ENCODE data around the gene METTL17.

Gene METTL17

DNA sequence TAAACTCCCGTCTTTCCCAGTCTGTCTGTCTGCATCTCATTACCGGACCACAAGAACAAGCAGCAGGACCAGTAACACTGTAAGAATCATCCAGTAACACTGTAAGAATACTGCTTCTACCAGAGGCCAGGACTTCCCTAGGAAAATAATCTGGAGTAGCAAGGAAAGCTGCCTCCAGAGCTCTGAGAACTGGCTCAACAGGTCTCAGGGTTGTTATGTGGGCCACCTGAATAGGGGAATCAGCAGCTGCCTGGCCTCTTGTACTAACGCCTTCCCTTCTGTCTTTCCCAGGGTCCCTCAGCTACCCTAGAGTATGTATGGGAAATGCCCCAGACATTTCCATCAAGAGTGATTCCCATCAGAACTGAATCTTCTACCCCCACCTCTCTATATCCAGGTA lies 8.4 kb downstream of the METTL17 start:
- Histone ChIP-seq H3K36me3 (ENCODE audit: control insufficient read depth, insufficient read depth, low read length) (peaks cover 8% of the 10 kb centered on the region), H3K4me2 (ENCODE audit: low read length) (no peak overlapping the region), H3K23ac (ENCODE audit: low read length) (no peak overlapping the region), H3K4ac (ENCODE audit: low read depth, low read length) (no peak overlapping the region), H2BK15ac (replicated peaks; ENCODE audit: low read depth) (no peak overlapping the region), H3K56ac (ENCODE audit: low read length) (no peak overlapping the region), H4K8ac (ENCODE audit: low read depth, low read length) (no peak overlapping the region), H2BK120ac (ENCODE audit: low read depth, low read length) (no peak overlapping the region), H3K27ac (ENCODE audit: low read depth, low read length) (no peak overlapping the region), H2AK5ac (ENCODE audit: low read length) (no peak overlapping the region), H3K27me3 (ENCODE audit: insufficient read depth, low read length, poor library complexity) (no peaks in the 10 kb centered on the region), H4K5ac (ENCODE audit: low read length) (no peak overlapping the region), H3K79me2 (ENCODE audit: control insufficient read depth, insufficient read depth, low read length) (no peaks in the 10 kb centered on the region), H2BK5ac (ENCODE audit: low read length) (no peak overlapping the region), H3K79me1 (ENCODE audit: low read length) (no peaks in the 10 kb centered on the region), H3K18ac (ENCODE audit: low read length) (no peak overlapping the region), H3K4me3 (ENCODE audit: low read length) (no peak overlapping the region), H3K4me1 (ENCODE audit: control insufficient read depth, low read depth, low read length) (peaks cover 8% of the 10 kb centered on the region), H3K9ac (ENCODE audit: low read length) (no peak overlapping the region)
- no CpG with 5 or more reads among the region's 3 CpGs for WGBS (ENCODE audit: extremely low coverage, insufficient coverage, low lambda C conversion rate)
- DNase-seq: peak; percentile 27

DNA sequence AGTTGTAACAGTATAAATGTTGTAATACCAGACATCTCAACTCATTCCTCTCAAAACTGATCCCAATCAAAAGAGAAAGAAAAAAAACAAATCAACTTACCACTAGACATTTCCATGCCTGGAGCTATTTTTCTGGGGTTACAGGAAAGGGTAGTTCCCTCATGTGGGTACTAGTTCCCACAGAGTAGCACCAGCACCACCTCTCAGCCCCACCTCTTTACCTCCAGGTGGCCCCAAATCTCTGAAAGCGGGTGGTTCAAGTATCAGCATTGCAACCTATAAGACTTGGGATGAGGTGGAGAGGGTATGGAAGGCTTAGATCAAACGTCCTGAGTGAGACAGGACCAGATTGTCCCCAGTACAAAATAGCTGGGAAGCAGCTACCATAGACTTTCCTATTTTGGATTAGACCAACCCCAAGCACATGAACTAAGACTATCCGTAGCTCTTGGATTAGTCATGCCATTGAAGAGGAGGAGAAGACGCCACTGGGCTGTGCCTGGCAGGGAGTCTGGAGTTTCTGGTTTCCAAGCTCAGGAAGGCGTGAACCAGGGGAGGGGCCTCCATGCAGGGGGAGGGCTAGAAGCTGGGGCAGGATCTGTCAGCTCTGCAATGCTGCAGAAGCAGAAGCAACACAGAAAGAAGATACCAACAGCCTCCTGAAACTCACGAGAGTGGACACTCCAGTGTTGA lies 9.0 kb downstream of the METTL17 start, which contains the start of gene SLC39A2:
TSS of gene SLC39A2 (plus strand) at position 620 of the 693 bp plus-strand sequence. CDS start 154 bp downstream, outside the sequence.
- Histone ChIP-seq H3K79me2 (ENCODE audit: control insufficient read depth, insufficient read depth, low read length) (no peaks in the 10 kb centered on the region), H2BK15ac (replicated peaks; ENCODE audit: low read depth) (no peak within 1 kb of the TSS), H3K36me3 (ENCODE audit: control insufficient read depth, insufficient read depth, low read length) (peaks cover 8% of the 10 kb centered on the region), H3K79me1 (ENCODE audit: low read length) (no peaks in the 10 kb centered on the region), H4K5ac (ENCODE audit: low read length) (no peak within 1 kb of the TSS), H2BK120ac (ENCODE audit: low read depth, low read length) (no peak within 1 kb of the TSS), H3K27me3 (ENCODE audit: insufficient read depth, low read length, poor library complexity) (no peaks in the 10 kb centered on the region), H3K27ac (ENCODE audit: low read depth, low read length) (no peak within 1 kb of the TSS), H3K23ac (ENCODE audit: low read length) (no peak within 1 kb of the TSS), H3K9ac (ENCODE audit: low read length) (peak within 1 kb of the TSS; percentile 32), H2AK5ac (ENCODE audit: low read length) (no peak within 1 kb of the TSS), H4K8ac (ENCODE audit: low read depth, low read length) (no peak within 1 kb of the TSS), H3K4me3 (ENCODE audit: low read length) (no peak within 1 kb of the TSS), H3K56ac (ENCODE audit: low read length) (no peak within 1 kb of the TSS), H2BK5ac (ENCODE audit: low read length) (no peak within 1 kb of the TSS), H3K18ac (ENCODE audit: low read length) (no peak within 1 kb of the TSS), H3K4me1 (ENCODE audit: control insufficient read depth, low read depth, low read length) (peaks cover 8% of the 10 kb centered on the region), H3K4ac (ENCODE audit: low read depth, low read length) (no peak within 1 kb of the TSS), H3K4me2 (ENCODE audit: low read length) (no peak within 1 kb of the TSS)
- DNase-seq: peak; percentile 90
- no CpG with 5 or more reads among the region's 6 CpGs for WGBS (ENCODE audit: extremely low coverage, insufficient coverage, low lambda C conversion rate)

DNA sequence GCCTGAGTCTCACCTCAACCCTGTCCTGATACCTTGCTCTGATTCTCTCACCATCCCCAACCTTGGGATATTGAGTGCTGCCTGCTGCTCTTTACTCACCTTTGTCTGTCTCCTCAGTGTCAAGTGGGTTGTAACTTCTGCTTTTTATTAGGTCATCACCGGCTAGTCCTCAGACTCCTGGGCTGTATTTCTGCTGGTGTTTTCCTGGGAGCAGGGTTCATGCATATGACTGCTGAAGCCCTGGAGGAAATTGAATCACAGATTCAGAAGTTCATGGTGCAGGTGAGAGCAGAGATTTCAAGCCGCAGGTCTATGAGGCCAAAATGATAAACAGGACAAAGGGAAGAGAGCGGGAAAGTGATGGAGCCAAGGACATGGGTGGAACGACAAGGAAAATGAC lies 9.8 kb downstream of the METTL17 start:
- no CpG with 5 or more reads among the region's 4 CpGs for WGBS (ENCODE audit: extremely low coverage, insufficient coverage, low lambda C conversion rate)
- no peak overlapping the region for H3K18ac ChIP-seq (ENCODE audit: low read length)
- no peak overlapping the region for H4K5ac ChIP-seq (ENCODE audit: low read length)
- H3K23ac ChIP-seq (ENCODE audit: low read length): no peak overlapping the region
- H3K27ac ChIP-seq (ENCODE audit: low read depth, low read length): no peak overlapping the region
- no peak for DNase-seq
- no peak overlapping the region for H3K4me2 ChIP-seq (ENCODE audit: low read length)
- no peak overlapping the region for H2BK15ac ChIP-seq (replicated peaks; ENCODE audit: low read depth)
- H3K4ac ChIP-seq (ENCODE audit: low read depth, low read length): no peak overlapping the region
- peaks cover 8% of the 10 kb centered on the region for H3K4me1 ChIP-seq (ENCODE audit: control insufficient read depth, low read depth, low read length)
- no peaks in the 10 kb centered on the region for H3K79me2 ChIP-seq (ENCODE audit: control insufficient read depth, insufficient read depth, low read length)
- H3K4me3 ChIP-seq (ENCODE audit: low read length): no peak overlapping the region
- H2BK5ac ChIP-seq (ENCODE audit: low read length): no peak overlapping the region
- H2BK120ac ChIP-seq (ENCODE audit: low read depth, low read length): no peak overlapping the region
- H3K79me1 ChIP-seq (ENCODE audit: low read length): no peaks in the 10 kb centered on the region
- H2AK5ac ChIP-seq (ENCODE audit: low read length): no peak overlapping the region
- H3K56ac ChIP-seq (ENCODE audit: low read length): no peak overlapping the region
- no peaks in the 10 kb centered on the region for H3K27me3 ChIP-seq (ENCODE audit: insufficient read depth, low read length, poor library complexity)
- H3K36me3 ChIP-seq (ENCODE audit: control insufficient read depth, insufficient read depth, low read length): peaks cover 7% of the 10 kb centered on the region
- no peak overlapping the region for H4K8ac ChIP-seq (ENCODE audit: low read depth, low read length)
- H3K9ac ChIP-seq (ENCODE audit: low read length): peak overlapping the region; percentile 32

DNA sequence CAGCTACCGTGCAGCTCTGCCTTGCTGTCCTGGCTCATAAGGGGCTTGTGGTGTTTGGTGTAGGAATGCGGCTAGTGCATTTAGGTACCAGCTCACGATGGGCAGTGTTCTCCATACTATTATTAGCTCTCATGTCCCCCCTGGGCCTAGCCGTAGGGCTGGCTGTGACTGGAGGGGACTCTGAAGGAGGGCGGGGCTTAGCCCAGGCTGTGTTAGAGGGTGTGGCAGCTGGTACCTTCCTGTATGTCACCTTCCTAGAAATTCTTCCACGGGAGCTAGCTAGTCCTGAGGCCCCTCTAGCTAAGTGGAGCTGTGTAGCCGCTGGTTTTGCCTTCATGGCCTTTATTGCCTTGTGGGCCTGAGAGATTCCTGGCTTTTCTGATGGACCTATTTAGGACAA lies 11.4 kb downstream of the METTL17 start:
- no peak overlapping the region for H3K4me3 ChIP-seq (ENCODE audit: low read length)
- H2BK15ac ChIP-seq (replicated peaks; ENCODE audit: low read depth): no peak overlapping the region
- no peak overlapping the region for H4K8ac ChIP-seq (ENCODE audit: low read depth, low read length)
- H3K23ac ChIP-seq (ENCODE audit: low read length): no peak overlapping the region
- H3K4ac ChIP-seq (ENCODE audit: low read depth, low read length): no peak overlapping the region
- no CpG with 5 or more reads among the region's 7 CpGs for WGBS (ENCODE audit: extremely low coverage, insufficient coverage, low lambda C conversion rate)
- H3K4me2 ChIP-seq (ENCODE audit: low read length): no peak overlapping the region
- no peak overlapping the region for H3K18ac ChIP-seq (ENCODE audit: low read length)
- peaks cover 1% of the 10 kb centered on the region for H3K36me3 ChIP-seq (ENCODE audit: control insufficient read depth, insufficient read depth, low read length)
- H3K79me1 ChIP-seq (ENCODE audit: low read length): no peaks in the 10 kb centered on the region
- peak overlapping the region; percentile 2 for H3K56ac ChIP-seq (ENCODE audit: low read length)
- H2AK5ac ChIP-seq (ENCODE audit: low read length): no peak overlapping the region
- peaks cover 8% of the 10 kb centered on the region for H3K4me1 ChIP-seq (ENCODE audit: control insufficient read depth, low read depth, low read length)
- H3K9ac ChIP-seq (ENCODE audit: low read length): no peak overlapping the region
- H3K27me3 ChIP-seq (ENCODE audit: insufficient read depth, low read length, poor library complexity): no peaks in the 10 kb centered on the region
- H2BK5ac ChIP-seq (ENCODE audit: low read length): no peak overlapping the region
- H3K27ac ChIP-seq (ENCODE audit: low read depth, low read length): no peak overlapping the region
- H3K79me2 ChIP-seq (ENCODE audit: control insufficient read depth, insufficient read depth, low read length): no peaks in the 10 kb centered on the region
- H4K5ac ChIP-seq (ENCODE audit: low read length): no peak overlapping the region
- no peak overlapping the region for H2BK120ac ChIP-seq (ENCODE audit: low read depth, low read length)
- DNase-seq: no peak

DNA sequence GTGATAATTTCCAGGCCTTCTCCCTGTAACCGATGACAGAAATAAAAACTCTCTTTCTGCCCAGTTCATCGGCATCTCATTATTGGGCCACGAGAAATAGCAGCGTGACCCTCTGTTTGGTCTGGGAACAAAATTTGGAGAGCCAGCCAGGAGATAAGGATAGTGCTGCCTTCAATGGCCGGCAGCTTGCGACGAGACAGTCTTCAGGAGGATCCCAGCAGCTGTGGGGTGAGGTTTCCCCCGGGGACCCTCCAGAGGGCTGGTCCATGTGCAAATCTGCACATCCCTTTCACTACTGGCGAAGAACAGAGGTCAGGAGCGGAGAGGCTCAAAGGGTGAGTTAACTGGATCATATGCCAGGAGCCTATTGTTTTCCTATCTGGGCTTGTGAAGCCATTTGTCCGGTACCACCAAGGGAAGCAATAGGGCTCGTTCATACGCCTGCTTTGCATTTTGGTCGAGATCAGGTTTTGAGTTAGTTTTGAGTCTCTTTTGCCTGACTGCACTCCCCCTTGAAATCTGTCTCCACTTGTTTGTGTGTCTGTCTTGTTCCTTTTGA lies 14.1 kb downstream of the METTL17 start:
- H3K56ac ChIP-seq (ENCODE audit: low read length): no peak overlapping the region
- DNase-seq: no peak
- H3K79me1 ChIP-seq (ENCODE audit: low read length): no peaks in the 10 kb centered on the region
- H4K5ac ChIP-seq (ENCODE audit: low read length): no peak overlapping the region
- H4K8ac ChIP-seq (ENCODE audit: low read depth, low read length): no peak overlapping the region
- H2BK5ac ChIP-seq (ENCODE audit: low read length): no peak overlapping the region
- H3K4ac ChIP-seq (ENCODE audit: low read depth, low read length): no peak overlapping the region
- no peak overlapping the region for H2BK120ac ChIP-seq (ENCODE audit: low read depth, low read length)
- H3K23ac ChIP-seq (ENCODE audit: low read length): no peak overlapping the region
- H3K79me2 ChIP-seq (ENCODE audit: control insufficient read depth, insufficient read depth, low read length): no peaks in the 10 kb centered on the region
- no peak overlapping the region for H3K9ac ChIP-seq (ENCODE audit: low read length)
- WGBS (ENCODE audit: extremely low coverage, insufficient coverage, low lambda C conversion rate): no CpG with 5 or more reads among the region's 14 CpGs
- no peaks in the 10 kb centered on the region for H3K27me3 ChIP-seq (ENCODE audit: insufficient read depth, low read length, poor library complexity)
- no peak overlapping the region for H3K18ac ChIP-seq (ENCODE audit: low read length)
- no peak overlapping the region for H2AK5ac ChIP-seq (ENCODE audit: low read length)
- H2BK15ac ChIP-seq (replicated peaks; ENCODE audit: low read depth): no peak overlapping the region
- H3K36me3 ChIP-seq (ENCODE audit: control insufficient read depth, insufficient read depth, low read length): no peaks in the 10 kb centered on the region
- peaks cover 5% of the 10 kb centered on the region for H3K4me1 ChIP-seq (ENCODE audit: control insufficient read depth, low read depth, low read length)
- no peak overlapping the region for H3K27ac ChIP-seq (ENCODE audit: low read depth, low read length)
- H3K4me2 ChIP-seq (ENCODE audit: low read length): no peak overlapping the region
- no peak overlapping the region for H3K4me3 ChIP-seq (ENCODE audit: low read length)
